Right atrium auricular region (tissue), 2 donors: Measurements from ENCODE around the gene SLC25A12. TPM values are rescaled to one million over a fixed set of nuclear protein-coding genes. Genes with fewer than 3 reads are reported as not detected.
"Not testable (repeated sequence)": the region's sequence is repeated elsewhere in the genome, so short reads cannot be mapped to it uniquely, and the experiment has no call there.

Source experiments
- DNase-seq: peaks from one replicate; pipeline ENCODE4 v3.0.0-alpha.2; 2019; ENCODE audit warnings: low spot score
- H3K27ac ChIP-seq, 2 donors: fragments of 200-600 bp; sonication (generic); 1 replicate in 1 of 2; 2 replicates in 1 of 2; pipeline ENCODE4 v1.5.1; 2016 to 2019
- H3K27me3 ChIP-seq, 2 donors: fragments of 200-600 bp; sonication (generic); one replicate each; pipeline versions ENCODE4 v1.5.1 to v1.6.0; 2017 to 2019
- H3K36me3 ChIP-seq: fragments of 200-600 bp; sonication (generic); one replicate; pipeline ENCODE4 v1.5.1; 2016
- H3K4me1 ChIP-seq, 2 donors: fragments of 200-600 bp; sonication (generic); one replicate each; pipeline versions ENCODE4 v1.5.1 to v1.6.0; 2017 to 2019
- H3K4me3 ChIP-seq, 2 donors: fragments of 200-600 bp; sonication (generic); 1 replicate in 1 of 2; 2 replicates in 1 of 2; pipeline ENCODE4 v1.5.1; 2017 to 2019; ENCODE audit warnings: mild to moderate bottlenecking in 1 of 2, moderate library complexity in 1 of 2
- H3K9me3 ChIP-seq, 2 donors: fragments of 200-600 bp; sonication (generic); one replicate each; pipeline ENCODE4 v1.5.1; 2019
- total RNA-seq, 2 donors: library from RNA; depleted of rRNA; stranded (reverse); fragments of >200 nt; gene quantifications; one replicate each; pipeline ENCODE4 v1.1.0, GENCODE V29; 2016
- TF ChIP-seq, protein P1 (sequence below), 2 donors: fragments of 200-600 bp; sonication (generic); IDR thresholded peaks; one replicate each; pipeline ENCODE4 v1.5.1; 2019; ENCODE audit warnings: antibody characterized with exemption in 2 of 2

SLC25A12 gene
- total RNA-seq, 2 donors from 2014 or later: 75.0 to 106 TPM

DNA sequence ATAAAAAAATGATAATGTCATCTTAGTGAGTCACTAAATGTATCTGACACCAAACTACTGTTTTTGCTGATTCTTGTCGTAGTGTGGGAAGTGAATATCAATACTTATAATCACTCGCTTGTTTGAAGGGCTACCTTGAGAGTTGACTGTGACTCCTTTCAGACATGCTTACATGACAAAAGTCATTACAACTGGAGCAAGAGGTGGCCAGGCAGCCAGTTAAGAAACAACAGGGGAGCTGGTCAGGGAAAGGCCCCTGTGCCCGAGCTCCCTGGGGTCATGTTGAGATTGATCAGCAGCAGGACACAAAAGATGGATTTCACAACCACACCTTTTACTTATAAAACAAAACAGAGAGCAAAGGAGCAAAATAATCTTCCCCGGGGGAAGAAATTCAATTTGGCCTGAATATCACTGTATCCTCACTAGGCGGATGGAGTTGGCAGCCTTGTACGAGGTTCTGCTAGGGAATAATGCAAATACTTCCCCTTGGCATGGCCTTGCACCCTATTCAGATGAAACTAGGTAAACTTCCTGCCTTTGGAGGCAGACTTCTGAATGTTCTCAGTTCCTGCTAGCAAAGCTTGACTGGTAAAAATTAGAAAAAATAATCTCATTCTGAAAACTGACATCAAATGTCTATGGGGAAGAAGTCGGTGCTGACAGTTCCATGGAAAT lies 105.6 kb downstream of the SLC25A12 start:
- TF ChIP-seq, protein P1, sequence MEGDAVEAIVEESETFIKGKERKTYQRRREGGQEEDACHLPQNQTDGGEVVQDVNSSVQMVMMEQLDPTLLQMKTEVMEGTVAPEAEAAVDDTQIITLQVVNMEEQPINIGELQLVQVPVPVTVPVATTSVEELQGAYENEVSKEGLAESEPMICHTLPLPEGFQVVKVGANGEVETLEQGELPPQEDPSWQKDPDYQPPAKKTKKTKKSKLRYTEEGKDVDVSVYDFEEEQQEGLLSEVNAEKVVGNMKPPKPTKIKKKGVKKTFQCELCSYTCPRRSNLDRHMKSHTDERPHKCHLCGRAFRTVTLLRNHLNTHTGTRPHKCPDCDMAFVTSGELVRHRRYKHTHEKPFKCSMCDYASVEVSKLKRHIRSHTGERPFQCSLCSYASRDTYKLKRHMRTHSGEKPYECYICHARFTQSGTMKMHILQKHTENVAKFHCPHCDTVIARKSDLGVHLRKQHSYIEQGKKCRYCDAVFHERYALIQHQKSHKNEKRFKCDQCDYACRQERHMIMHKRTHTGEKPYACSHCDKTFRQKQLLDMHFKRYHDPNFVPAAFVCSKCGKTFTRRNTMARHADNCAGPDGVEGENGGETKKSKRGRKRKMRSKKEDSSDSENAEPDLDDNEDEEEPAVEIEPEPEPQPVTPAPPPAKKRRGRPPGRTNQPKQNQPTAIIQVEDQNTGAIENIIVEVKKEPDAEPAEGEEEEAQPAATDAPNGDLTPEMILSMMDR (IDR thresholded peaks at IDR 0.05): no peak
- no peak for DNase-seq
- H3K27ac ChIP-seq: no peak overlapping the region

DNA sequence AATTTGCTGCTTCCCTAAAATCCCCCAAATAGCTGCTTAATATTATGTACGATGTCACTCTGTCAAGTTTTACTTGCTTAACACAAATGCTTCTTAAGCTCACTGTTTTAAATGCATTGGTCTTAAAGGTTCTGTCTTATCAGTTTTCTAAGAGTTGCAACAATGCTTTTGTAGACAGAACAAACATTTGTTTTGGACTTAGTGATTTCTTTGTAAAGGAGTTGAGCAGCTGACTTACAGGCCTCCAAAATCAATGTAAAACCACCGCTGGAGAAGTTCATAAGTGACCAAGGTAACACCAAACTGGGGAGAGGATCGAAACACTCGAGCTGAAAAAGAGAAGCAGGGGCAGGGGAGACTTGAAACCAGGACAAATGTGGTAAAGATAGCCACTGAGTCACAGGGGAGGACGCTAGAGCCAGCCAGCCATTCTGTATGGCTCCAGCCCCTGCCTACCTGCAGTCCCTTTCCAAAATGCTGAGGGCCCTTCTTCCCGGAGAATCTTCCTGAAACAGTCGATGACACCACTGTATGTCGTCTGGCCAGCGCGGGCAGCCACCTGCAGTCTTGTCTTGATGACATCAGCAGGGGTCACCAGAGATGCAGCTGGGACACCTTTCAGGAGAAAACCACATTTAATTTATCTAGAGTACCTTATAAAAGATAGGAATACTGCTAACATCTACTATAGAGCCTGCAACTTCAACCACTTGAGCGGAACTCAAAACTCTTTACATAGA lies 106.5 kb downstream of the SLC25A12 start:
- no peak for DNase-seq
- Histone ChIP-seq H3K27me3 (no peaks in the 10 kb centered on the region), H3K36me3 (peaks cover 88% of the 10 kb centered on the region), H3K27ac (no peak overlapping the region), H3K9me3 (no peaks in the 10 kb centered on the region), H3K4me3 (no peak overlapping the region), H3K4me1 (no peaks in the 10 kb centered on the region)
- TF ChIP-seq, protein P1 (IDR thresholded peaks at IDR 0.05): no peak

More for the DNA sequence above, 105.6 kb downstream of the SLC25A12 start:
- peaks cover 88% of the 10 kb centered on the region for H3K36me3 ChIP-seq
- no peak overlapping the region for H3K4me3 ChIP-seq
- H3K9me3 ChIP-seq: no peaks in the 10 kb centered on the region
- no peaks in the 10 kb centered on the region for H3K4me1 ChIP-seq
- no peaks in the 10 kb centered on the region for H3K27me3 ChIP-seq

DNA sequence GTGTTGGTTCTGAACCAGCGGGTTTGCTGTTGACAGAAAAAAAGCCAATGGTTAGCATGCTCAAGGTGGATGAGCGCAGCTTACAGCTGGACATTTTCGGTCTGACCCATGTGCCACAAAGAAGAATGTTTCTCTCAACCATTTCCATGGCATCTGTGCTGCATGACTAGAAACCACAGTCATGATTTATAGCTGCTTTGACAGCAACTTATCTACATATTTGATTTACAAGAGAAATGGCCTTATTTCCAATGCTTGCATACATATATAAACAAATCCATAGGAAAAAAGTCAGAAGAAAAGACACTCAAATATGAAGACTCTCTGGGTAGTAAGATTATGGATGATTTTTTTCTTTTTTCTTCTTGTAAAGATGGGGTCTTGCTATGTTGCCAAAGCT lies 108.6 kb downstream of the SLC25A12 start:
- Histone ChIP-seq H3K36me3 (peaks cover 82% of the 10 kb centered on the region), H3K4me1 (no peaks in the 10 kb centered on the region), H3K9me3 (no peaks in the 10 kb centered on the region), H3K27me3 (no peaks in the 10 kb centered on the region), H3K4me3 (no peak overlapping the region), H3K27ac (no peak overlapping the region)
- DNase-seq: no peak
- TF ChIP-seq, protein P1 (IDR thresholded peaks at IDR 0.05): no peak

DNA sequence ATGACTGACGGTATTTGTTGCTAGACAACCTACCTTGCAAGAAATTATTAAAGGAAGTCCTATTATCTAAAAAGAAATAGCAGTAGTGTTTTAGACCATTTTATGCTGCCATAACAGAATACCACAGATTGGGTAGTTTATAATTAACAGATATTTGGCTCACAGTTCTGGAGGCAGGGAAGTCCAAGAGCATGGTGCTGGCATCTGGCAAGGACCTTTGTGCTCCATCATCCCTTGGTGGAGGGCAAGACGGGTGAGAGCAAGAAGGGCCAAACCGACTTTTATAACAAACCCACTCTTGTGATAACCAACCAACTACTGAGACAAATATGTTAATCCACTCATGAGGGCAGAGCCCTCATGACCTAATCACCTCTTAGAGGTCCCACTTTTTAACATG lies 115.5 kb downstream of the SLC25A12 start:
- H3K4me3 ChIP-seq: no peak overlapping the region
- DNase-seq: no peak
- no peak overlapping the region for H3K27ac ChIP-seq
- H3K36me3 ChIP-seq: peaks cover 22% of the 10 kb centered on the region
- TF ChIP-seq, protein P1 (IDR thresholded peaks at IDR 0.05): no peak
- peaks cover 0 to 5% of the 10 kb centered on the region in 2 donors for H3K9me3 ChIP-seq
- H3K4me1 ChIP-seq: no peaks in the 10 kb centered on the region
- H3K27me3 ChIP-seq: no peaks in the 10 kb centered on the region

DNA sequence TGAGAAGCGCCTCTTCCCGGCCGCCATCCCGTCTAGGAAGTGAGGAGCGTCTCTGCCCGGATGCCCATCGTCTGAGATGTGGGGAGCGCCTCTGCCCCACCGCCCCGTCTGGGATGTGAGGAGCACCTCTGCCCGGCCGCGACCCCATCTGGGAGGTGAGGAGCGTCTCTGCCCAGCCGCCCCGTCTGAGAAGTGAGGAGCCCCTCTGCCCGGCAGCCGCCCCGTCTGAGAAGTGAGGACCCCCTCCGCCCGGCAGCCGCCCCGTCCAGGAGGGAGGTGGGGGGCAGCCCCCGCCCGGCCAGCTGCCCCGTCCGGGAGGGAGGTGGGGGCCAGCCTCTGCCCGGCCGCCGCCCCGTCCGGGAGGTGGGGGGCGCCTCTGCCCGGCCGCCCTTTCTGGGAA lies 119.5 kb downstream of the SLC25A12 start:
- H3K4me1 ChIP-seq, H3K36me3 ChIP-seq, H3K27me3 ChIP-seq, H3K9me3 ChIP-seq, H3K4me3 ChIP-seq, H3K27ac ChIP-seq, DNase-seq: not testable (repeated sequence)

DNA sequence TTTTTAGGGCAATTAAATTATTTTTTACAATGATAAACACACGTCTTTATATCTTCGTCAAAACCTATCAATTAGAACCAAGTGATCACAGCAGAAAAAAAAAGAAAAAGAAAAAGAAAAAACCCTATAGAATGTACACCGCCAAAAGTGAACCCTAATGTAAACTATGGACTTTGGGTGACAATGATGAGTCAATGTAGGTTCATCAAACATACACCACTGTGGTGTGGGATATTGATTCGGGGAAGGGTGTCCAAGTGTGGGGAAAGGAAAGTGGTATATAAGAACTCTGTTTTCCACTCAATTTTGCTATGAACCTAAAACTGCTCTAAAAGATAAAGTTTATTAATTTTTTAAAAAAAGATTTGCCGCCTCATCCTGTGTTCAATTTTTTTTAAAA lies 121.7 kb downstream of the SLC25A12 start:
- H3K4me1 ChIP-seq: no peaks in the 10 kb centered on the region
- no peak overlapping the region for H3K27ac ChIP-seq
- DNase-seq: no peak
- no peak overlapping the region for H3K4me3 ChIP-seq
- no peaks in the 10 kb centered on the region for H3K27me3 ChIP-seq
- TF ChIP-seq, protein P1 (IDR thresholded peaks at IDR 0.05): no peak
- peaks cover 11% of the 10 kb centered on the region for H3K36me3 ChIP-seq
- H3K9me3 ChIP-seq: no peaks in the 10 kb centered on the region
